OCI-M1 (cell line): ENCODE data around the gene PRKN.
"Not testable (repeated sequence)": the region's sequence is repeated elsewhere in the genome, so short reads cannot be mapped to it uniquely, and the experiment has no call there.

ENCODE experiments used
- DNase-seq: peaks from one replicate; lab custom pipeline; 2025; lab: John Stamatoyannopoulos, UW

PRKN gene

GRCh38 chr6:161838306-161839035, 889.1 kb downstream of the PRKN start:
- DNase-seq = no peak

- no peak for DNase-seq
These were observed 889.7 kb downstream of the PRKN start for GRCh38 chr6:161837854-161838253.

- DNase-seq = no peak
These were observed 890.2 kb downstream of the PRKN start for GRCh38 chr6:161837449-161837735.

DNA sequence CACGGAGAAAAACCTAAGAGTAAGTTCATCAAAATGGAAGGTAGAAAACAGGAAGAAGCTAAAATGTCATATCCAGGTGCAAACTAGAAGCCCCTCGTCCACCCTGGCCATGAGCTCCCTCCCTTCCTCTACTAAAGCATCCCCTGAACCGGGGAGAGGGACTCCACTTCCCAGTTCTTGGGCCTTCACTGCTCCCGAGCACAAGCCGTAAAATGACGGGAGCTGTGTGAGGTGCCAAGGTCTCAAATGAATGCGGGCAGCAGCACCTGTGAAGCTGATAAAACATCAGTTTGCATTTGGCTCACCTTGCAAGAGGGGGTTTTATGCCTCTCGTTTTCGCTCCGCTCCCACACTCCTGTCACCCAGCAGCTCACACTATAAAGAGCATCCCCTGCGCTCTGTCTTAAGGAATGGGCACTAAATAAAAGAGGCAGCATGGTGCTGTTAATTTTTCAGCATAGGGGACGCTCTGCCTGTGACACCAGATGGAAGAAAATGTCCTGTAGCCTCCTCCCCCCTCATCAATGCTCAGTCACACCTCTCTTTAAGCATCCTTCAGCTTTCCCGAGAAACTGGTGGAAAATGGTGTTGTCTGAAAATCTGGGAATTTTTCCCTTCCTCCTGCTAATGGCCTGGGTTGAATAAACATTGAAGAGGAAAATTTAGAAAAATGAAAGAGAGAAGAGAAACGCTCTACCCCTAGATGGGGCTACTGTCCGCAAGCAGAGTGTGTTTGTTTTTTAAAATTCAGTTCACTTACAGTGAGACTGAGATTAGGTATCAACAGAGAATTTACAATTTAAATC, 890.7 kb downstream of the PRKN start:
- no peak for DNase-seq

- no peak for DNase-seq
These were observed 891.9 kb downstream of the PRKN start for GRCh38 chr6:161835500-161836215.

GRCh38 chr6:161834426-161834825, 893.1 kb downstream of the PRKN start:
- no peak for DNase-seq

DNA sequence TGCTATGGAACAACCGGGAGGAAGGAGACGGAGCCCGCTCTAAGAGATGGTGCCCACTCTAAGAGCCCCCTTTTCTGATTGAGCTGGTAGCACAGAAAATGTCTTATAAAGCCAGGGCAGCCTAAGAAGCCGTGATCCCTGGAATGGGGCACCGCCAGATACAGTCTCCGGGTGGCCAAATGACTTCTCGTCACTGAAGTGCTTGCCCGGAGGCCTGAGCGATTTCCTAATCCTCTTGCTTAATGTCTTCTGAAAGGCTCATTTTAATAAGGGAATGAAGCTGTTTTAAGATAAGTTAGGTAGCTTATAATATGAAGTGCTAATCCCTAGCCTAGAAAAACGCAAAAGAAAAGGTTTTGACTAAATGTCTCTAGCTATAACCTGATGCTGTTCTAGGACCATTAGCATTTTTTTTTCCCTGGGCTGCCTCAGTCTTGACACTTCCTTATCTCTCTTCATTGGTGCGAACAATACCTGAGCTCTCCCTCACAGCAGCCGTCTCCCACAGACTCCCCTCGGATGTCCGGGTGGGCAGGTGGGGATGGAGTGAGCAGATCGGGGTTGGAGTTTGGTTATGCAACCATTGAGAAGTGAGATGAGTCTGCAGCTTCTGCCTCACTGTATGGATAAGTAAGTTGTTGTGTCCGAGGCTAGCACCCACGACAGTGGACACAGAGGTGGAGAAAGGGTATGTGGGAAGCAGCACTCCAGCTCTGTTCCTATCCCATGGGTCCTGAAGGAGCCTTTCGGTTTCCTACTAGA, 894.3 kb downstream of the PRKN start:
- DNase-seq = no peak

DNA sequence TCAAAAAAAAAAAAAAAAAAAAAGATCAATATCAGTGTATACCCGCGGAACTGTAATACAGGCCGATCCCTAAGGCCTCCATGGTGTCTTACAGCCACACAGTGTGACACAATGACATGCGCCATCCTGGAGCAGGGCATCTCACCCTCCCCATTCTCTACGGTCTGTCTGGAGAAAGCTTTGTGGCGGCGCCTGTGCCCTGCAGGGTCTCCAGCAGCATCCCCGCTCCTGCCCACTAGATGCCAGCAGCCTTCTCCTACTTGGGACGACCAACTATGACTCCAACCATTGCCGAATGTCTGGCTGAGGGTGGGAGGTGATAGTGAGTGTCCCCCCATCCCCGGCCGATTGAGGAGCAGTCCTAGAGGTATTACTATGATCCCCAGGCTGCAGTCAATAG, 894.9 kb downstream of the PRKN start:
- no peak for DNase-seq

- DNase-seq = no peak
These were observed 896.5 kb downstream of the PRKN start for GRCh38 chr6:161830866-161831616.

DNA sequence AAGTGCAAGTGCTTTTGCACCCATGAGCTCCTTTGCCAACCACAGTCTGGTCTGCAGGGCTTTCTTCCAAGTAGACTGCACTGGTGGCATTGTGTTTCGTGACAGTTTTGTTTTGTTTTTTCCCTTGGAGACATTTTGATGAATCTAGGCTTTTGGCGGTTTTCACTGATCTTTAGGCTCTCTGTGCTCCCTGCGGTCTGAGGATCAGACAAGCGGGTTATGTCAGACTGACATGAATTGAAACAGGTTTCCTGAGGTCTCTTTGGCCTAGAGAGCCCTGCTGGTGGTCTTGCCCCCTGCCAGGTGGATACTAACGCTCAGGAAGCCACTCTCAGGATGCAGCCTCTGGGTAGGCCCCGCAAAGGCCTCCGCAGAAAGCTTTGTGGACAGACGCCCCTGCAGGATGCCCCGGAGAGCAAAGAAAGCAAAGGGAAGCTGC, 898.3 kb downstream of the PRKN start:
- no peak for DNase-seq

DNA sequence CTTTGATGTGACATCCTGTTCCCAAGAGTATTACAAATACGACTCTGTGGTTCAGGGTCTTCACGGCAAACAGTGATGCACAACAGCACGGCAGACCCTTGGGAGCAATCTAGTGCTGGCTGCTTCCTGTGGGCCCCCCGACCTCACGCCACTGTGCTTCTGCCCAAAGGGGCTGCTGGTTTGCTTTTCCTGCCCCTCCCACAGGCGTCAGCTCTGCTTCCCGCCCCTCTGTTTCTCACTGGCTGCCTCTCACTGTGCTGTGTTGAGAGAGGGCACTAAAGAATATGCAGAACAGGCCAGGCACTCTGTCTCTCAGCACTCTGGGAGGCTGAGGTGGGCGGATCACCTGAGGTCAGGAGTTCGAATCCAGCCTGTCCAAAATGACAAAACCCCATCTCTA, 899.2 kb downstream of the PRKN start:
- DNase-seq = no peak

- DNase-seq = no peak
These were observed 901.1 kb downstream of the PRKN start for GRCh38 chr6:161826512-161826911.

DNA sequence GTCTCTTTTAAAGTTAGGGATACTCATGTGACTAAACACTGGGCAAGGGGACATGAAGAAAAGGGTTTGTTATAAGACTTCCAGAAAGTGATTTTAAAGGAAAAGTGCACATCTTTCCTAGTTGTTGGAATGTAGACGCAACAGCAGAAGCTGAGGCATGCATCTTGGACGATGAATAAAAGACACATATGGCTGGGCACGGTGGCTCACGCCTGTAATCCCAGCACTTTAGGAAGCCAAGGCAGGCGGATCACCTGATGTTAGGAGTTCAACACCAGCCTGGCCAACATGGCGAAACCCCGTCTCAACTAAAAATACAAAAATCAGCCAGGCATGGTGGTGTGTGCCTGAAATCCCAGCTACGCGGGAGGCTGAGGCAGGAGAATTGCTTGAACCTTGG, 905.4 kb downstream of the PRKN start:
- DNase-seq = not testable (repeated sequence)

- no peak for DNase-seq
These were observed 909.7 kb downstream of the PRKN start for GRCh38 chr6:161817881-161818280.

DNA sequence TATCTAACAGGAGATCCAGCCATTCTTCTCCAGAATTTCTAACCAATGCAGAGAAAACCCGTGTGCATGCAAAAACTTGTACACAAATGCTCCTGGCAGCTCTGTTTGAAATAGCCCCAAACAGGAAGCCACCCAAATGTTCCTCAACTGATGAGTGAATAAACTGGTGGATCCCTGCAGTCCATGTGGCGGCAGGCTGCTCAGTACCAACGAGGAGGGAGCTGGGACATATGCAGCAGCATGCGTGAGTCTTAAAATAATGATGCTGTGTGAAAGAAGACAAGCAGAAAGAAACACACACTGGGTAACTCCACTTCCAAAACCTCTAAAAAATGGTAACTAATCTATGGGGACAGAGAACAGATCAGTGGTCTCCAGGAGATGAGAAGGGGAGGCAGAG, 911.6 kb downstream of the PRKN start:
- no peak for DNase-seq

DNA sequence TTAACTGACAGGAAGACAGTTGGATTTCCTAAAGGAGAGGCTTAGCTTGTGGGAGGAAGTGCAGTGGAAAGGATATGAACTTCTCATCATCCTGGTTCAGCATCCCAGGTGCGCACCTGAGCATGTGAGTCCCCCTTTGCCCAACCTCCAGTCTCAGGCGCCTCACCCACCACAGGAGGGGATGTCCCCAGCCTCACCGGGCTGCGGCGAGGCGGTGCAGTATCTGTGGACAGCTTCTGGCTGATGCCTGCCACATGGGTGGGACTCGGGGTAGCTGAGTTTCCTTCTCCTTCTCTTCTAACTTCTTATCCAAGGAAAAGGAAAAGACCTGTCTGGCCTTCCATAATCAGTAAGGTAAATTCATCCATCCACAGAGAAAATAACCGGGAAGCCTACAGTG, 914.4 kb downstream of the PRKN start:
- no peak for DNase-seq

GRCh38 chr6:161809971-161810370, 917.6 kb downstream of the PRKN start:
- DNase-seq = no peak

DNA sequence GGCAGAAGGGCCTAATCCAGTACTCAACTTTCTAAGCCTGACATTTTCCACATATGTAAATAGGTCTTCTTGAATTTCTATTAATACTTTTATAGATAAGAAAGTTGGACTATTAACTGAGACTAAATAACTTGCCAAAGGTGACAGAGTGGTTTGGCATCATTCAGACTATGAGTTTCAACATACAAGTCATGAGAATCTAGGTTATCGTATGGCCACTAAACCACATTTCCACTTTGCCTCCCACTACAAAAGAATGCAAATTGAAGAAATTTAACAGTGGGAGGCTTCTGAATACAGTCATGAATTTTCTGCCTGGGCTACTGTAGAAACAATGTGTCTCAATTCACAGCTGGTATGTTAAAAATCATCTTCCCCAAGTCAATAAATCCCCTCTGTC, 922.7 kb downstream of the PRKN start:
- DNase-seq = no peak

DNA sequence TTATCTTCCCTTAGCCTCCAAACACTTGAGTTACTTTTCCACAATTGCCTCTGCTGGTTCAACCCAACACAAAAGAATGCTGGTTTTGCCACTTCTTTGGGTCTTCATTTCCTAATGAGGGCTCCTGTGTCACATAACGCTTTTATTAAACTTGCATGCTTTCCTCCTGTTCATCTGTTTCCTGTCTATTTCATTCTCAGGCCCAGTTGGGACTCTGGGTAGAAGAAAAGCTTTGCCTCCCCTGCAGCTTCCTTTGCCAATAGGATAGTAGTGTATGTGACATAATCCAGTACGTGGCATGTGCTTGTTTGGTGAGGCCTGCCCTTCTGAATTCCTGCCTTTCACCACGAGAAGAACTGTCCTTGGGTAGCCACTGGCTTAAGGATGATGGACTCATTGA, 924.4 kb downstream of the PRKN start:
- DNase-seq = no peak

DNA sequence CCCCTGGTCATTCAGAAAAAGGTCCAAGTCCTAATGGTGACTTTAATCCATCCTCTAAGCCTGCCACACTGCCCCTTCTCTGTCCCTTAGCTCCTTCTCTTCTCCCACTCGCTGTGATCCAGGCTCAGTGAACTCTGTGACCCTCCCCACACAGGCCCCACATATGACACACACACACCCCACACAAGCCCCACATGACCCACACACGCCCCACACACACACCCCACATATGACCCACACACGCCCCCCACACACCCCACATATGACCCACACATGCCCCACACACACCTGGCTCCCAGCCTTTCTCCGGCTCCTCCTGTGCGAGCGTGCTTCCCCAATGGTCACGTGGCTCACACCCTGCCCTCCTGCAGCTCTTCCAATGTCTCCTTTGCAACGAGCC, 925.3 kb downstream of the PRKN start:
- no peak for DNase-seq

- DNase-seq = no peak
These were observed 928.6 kb downstream of the PRKN start for GRCh38 chr6:161798844-161799394.
